Activated T-cell treated with anti-CD3 and anti-CD28 coated beads, Interleukin-2, amount 50 U/mL, for 24 hours (primary cell): ENCODE results near the gene NKRF.

Source experiments
- DNase-seq: peaks from one replicate; pipeline ENCODE4 v3.0.0-alpha.2; 2020
- H3K27ac Mint-ChIP-seq: 2 replicates; pipeline ENCODE4 v1.8.0; 2020; ENCODE audit warnings: mild to moderate bottlenecking, mixed read lengths
- H3K27me3 Mint-ChIP-seq: 2 replicates; pipeline ENCODE4 v1.8.0; 2020; ENCODE audit warnings: mixed read lengths
- H3K36me3 Mint-ChIP-seq: 2 replicates; pipeline ENCODE4 v1.8.0; 2020; ENCODE audit warnings: low read depth, mixed read lengths
- H3K4me1 Mint-ChIP-seq: 2 replicates; pipeline ENCODE4 v1.8.0; 2020; ENCODE audit warnings: low read depth, mixed read lengths
- H3K4me3 Mint-ChIP-seq: 2 replicates; pipeline ENCODE4 v1.8.0; 2020; ENCODE audit warnings: mild to moderate bottlenecking, moderate library complexity, mixed read lengths
- H3K9me3 Mint-ChIP-seq: 2 replicates; pipeline ENCODE4 v1.8.0; 2020; ENCODE audit warnings: mixed read lengths

Gene NKRF

DNA sequence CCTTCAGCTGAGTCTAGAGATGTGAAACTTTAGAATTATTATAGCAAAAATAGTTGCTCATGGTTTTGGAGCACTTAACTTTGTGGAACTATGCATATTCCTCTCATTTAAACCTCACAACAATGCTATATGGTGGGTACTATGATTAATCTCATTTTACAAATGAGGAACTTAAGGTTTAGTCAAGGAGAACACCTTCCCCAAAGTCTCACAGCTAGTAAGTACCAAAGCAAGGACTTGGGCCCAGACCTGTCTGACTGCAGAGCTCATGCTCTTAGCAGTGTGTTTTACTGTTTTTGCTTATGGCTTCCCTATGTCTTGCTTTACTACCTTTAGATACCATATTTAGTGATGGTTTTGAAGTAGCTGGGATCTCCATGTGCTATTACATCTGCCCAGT is 26.8 kb downstream of the NKRF start:
- no peak for DNase-seq
- H3K27ac Mint-ChIP-seq: no peak overlapping the region
- peaks cover 42% of the 10 kb centered on the region for H3K36me3 Mint-ChIP-seq
- H3K9me3 Mint-ChIP-seq: no peaks in the 10 kb centered on the region
- peaks cover 36% of the 10 kb centered on the region for H3K4me1 Mint-ChIP-seq
- no peak overlapping the region for H3K4me3 Mint-ChIP-seq
- H3K27me3 Mint-ChIP-seq: peaks cover 12% of the 10 kb centered on the region

DNA sequence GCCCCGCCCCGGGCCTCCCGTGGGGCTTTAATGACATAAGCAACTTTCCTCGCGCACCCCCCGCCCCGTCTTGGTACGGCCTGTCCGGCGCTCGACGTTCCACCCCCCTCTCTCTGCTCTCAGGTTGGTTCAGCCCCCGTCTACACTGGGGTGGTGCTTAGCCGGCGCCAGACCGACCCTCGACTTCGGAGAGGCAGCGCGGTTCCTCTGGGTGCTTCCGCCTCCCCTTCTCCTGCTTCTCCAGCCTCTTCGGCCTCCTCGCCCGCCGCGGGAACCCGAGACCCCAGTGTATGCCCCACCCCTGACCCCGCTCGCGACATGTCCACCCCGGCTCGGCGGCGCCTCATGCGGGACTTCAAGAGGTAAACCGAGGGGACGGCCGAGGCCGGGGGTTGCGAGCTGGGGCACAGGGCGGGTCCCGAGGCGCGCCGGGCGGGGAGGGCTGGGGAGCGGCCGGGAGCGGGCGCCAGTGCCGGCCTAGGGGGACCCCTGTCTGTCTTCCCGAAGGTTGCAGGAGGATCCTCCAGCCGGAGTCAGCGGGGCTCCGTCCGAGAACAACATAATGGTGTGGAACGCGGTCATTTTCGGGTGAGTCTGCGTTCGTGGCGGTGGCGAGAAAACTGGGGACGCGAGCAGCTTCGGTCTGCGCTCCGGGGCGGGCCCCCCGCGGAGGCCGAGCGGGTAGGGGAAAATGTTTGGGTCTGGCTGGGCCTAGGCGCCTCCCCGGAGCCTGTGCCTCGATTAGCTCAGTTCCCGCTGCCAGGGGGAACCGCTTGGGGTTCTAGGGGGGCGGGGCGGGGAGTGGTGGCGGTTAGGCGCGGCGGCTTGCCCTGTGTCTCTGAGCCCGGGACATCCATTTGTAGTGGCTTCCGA is 31.6 kb downstream of the NKRF start, which contains the start of gene UBE2A:
Gene UBE2A, plus strand, starts transcription at position 170 of the 873 bp plus-strand sequence. Its CDS starts 149 bp downstream, at position 319.
- peak within 1 kb of the TSS; percentile 86 for H3K4me3 Mint-ChIP-seq
- peaks cover 23% of the 10 kb centered on the region for H3K27me3 Mint-ChIP-seq
- H3K36me3 Mint-ChIP-seq: peaks cover 25% of the 10 kb centered on the region
- no peaks in the 10 kb centered on the region for H3K9me3 Mint-ChIP-seq
- DNase-seq: peak; percentile 90
- H3K4me1 Mint-ChIP-seq: peaks cover 33% of the 10 kb centered on the region
- H3K27ac Mint-ChIP-seq: peak within 1 kb of the TSS; percentile 89

DNA sequence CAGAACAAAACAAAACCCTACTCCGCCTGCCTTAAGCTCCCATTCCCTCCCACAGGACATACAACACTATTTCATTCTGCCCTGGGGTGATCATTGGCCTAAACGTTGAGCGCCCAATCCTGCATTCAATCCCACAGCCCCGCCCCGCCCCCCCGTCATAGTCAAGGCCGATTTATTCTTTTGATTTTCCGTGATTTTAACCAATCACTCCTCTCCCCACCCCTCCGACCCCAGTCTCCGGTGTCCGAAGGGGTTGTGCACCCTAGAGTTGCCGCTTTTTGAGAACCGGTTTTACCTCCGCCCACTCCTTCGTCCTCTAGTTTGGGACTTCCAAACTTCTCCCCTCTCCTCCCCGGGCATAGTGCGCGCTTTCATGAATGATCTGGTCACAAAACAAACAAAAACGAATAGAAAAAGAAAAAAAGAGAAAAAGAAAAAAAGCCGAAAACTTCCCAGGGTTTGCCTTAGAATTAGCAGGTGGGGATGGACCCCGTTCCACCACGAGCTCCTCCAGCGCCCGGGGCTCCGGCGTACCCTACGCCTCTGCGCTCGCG is 32.3 kb downstream of the NKRF start:
- Mint-ChIP-seq H3K27me3 (peaks cover 25% of the 10 kb centered on the region), H3K36me3 (peaks cover 25% of the 10 kb centered on the region), H3K4me3 (peak overlapping the region; percentile 86), H3K27ac (peak overlapping the region; percentile 88), H3K4me1 (peaks cover 28% of the 10 kb centered on the region), H3K9me3 (no peaks in the 10 kb centered on the region)
- no peak for DNase-seq

DNA sequence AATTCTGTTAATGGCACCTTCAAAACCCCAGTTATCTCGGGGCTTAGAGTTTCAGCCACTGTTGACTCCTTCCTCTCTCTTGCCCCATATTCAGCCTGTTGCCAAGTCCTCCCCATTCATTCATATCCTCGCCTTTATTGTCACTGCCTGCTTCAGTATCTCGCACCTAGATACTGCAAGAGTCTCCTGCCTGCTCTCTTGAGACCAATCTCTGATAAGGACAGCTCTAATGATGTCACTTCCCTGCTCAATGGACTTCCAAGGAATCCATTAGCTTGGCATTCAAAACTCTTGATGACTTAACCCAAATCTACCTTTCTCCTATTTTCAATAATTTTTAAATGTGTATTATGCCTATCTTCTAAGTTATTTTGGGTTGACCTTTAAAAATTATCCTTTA is 33.0 kb downstream of the NKRF start:
- Mint-ChIP-seq H3K27me3 (peaks cover 23% of the 10 kb centered on the region), H3K36me3 (peaks cover 21% of the 10 kb centered on the region), H3K4me1 (peaks cover 25% of the 10 kb centered on the region), H3K4me3 (peak overlapping the region; percentile 86), H3K27ac (no peak overlapping the region), H3K9me3 (no peaks in the 10 kb centered on the region)
- no peak for DNase-seq

DNA sequence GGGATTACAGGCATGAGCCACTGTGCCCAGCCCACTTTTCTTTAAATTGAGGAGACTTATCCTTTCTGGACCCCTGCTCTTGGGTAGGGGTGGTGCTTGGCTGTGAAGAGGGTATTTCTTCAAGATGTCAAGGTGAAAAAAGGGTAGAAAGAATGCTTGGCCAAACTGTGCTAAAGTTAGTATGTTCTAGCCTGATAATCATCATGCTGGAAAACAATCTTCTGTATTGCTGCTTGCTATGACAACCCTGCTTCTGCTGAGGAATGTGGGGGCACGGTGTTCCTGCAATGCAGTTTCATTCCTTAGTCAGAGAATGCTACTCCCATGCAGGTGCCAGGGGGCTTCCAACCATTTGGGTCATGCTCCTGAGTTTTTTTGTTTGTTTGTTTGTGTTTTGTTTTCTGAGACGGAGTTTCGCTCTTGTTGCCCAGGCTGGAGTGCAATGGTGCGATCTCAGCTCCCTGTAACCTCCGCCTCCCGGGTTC is 35.8 kb downstream of the NKRF start:
- DNase-seq: no peak
- Mint-ChIP-seq H3K27ac (no peak overlapping the region), H3K36me3 (peaks cover 4% of the 10 kb centered on the region), H3K9me3 (no peaks in the 10 kb centered on the region), H3K27me3 (peaks cover 16% of the 10 kb centered on the region), H3K4me1 (peaks cover 13% of the 10 kb centered on the region), H3K4me3 (no peak overlapping the region)

DNA sequence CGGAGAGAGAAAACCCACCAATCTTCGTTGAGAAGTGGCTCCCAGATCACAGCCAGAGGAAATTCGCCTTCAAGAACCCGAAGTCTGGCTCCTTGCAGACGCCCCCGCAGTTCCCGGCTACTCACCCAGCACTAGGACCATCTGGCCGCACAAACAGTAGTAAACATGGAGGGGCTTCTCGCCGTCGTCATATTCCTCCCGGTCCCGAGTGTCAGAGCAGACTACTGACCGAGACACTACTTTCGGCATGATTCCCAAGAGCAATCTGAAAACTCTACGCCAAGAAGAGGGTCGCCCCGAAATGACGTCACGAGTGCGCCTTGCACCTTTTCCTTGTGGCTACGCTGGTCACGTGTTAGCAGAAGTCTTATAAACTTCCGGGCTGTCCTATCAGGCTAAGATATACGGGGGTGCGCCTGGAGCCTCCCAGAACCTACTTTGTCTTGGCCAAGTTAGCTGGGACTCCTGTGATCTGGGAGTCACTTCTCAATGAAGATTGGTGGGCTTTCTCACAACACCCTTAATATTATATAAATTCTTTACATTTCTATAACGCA is 41.0 kb downstream of the NKRF start, which contains the start of gene STEEP1:
Gene STEEP1, minus strand, starts transcription at position 303 of the 557 bp plus-strand sequence. Its CDS starts 54 bp downstream, at position 249.
- Mint-ChIP-seq H3K4me1 (peaks cover 16% of the 10 kb centered on the region), H3K27ac (peak within 1 kb of the TSS; percentile 94), H3K27me3 (peaks cover 6% of the 10 kb centered on the region), H3K4me3 (peak within 1 kb of the TSS; percentile 95), H3K36me3 (peaks cover 13% of the 10 kb centered on the region), H3K9me3 (no peaks in the 10 kb centered on the region)
- DNase-seq: peak; percentile 86

DNA sequence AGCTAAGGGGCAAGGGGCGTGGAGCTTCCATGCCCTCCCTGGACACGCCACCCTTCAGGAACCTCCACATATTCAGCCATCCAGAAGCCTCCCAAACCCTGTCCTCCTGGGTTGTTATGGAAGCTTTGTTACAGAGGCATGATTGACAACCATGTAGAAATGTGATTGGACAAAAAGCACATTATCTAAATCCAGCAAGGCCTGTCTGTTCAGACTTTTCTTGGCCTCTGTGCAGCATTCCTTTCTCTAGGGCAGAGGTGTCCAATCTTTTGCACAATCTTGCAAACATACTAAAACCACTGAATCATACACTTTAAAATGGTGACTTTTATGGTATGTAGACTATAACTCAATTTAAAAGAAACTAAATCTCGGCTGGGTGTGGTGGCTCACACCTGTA is 53.7 kb downstream of the NKRF start:
- no peaks in the 10 kb centered on the region for H3K27me3 Mint-ChIP-seq
- H3K27ac Mint-ChIP-seq: no peak overlapping the region
- no peaks in the 10 kb centered on the region for H3K9me3 Mint-ChIP-seq
- no peak overlapping the region for H3K4me3 Mint-ChIP-seq
- H3K4me1 Mint-ChIP-seq: peaks cover 13% of the 10 kb centered on the region
- no peak for DNase-seq
- peaks cover 37% of the 10 kb centered on the region for H3K36me3 Mint-ChIP-seq

DNA sequence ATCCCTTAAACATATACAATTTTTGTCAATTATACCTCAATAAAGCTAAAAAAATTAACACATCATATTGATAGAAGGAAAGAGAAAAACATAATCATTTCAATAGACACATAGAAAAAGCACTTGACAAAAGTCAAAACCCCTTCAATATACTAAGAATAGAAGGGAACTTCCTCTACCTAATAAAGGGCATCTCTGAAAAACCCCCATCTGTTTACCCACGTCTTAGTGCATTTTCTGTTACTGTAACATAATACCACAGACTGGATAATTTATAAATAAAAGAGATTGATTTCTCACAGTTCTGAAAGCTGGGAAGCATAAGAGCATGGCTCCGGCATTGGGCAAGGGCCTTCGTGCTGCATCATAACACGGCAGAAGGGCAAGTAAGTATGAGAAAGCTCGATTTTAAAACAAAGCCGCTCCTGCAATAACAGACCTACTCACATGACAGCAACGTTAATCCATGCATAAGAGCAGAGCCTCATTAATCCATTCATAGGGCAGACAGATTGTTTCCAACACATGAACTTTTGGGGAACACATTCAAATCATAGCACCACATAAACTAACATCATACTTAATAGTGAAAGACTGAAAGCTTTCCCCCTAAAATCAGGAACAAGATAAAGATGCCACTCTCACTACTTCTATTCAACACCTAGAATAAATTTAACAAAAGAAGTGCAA is 56.8 kb downstream of the NKRF start:
- peaks cover 14% of the 10 kb centered on the region for H3K4me1 Mint-ChIP-seq
- no peak for DNase-seq
- H3K27ac Mint-ChIP-seq: no peak overlapping the region
- H3K9me3 Mint-ChIP-seq: no peaks in the 10 kb centered on the region
- no peaks in the 10 kb centered on the region for H3K27me3 Mint-ChIP-seq
- no peak overlapping the region for H3K4me3 Mint-ChIP-seq
- H3K36me3 Mint-ChIP-seq: peaks cover 19% of the 10 kb centered on the region

DNA sequence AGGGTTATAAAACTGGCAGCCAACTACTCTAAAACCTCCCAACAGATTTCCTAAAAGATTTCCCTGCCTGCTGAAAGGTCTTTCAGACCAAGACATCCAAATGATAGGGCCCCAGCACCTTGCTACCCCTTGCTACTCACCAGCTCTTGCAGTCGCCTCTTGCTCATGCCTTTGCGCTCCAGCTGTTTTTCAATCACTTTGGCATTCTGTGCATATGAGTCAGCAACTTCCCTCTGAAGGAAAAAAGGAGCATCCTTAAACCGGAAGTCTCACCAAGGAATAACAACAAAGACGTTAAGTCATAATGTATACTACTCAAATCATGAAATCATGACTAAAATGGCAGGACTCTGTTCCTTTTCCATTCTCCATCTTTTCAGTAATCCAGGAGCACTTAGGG is 65.0 kb downstream of the NKRF start:
- no peaks in the 10 kb centered on the region for H3K27me3 Mint-ChIP-seq
- no peaks in the 10 kb centered on the region for H3K9me3 Mint-ChIP-seq
- H3K36me3 Mint-ChIP-seq: peaks cover 40% of the 10 kb centered on the region
- H3K4me1 Mint-ChIP-seq: no peaks in the 10 kb centered on the region
- DNase-seq: no peak
- H3K27ac Mint-ChIP-seq: no peak overlapping the region
- H3K4me3 Mint-ChIP-seq: no peak overlapping the region

DNA sequence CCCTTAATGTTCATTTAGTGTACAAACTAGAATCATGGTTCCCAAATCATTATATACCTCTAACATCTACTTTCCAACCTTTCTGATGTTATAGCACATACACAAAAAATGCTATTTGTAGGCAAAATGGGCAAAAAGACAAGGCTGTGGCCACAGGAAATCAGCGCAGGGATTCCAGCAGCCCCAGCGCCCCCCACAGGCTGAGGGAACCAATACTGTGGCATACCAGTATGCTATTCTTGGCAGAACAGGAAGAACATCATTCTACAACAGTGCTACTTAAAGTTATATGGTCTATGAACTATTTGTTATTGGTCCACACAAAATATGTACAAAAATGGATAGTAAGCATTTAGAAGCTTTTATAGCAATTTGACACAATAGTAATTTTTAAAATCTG is 66.4 kb downstream of the NKRF start:
- Mint-ChIP-seq H3K4me1 (no peaks in the 10 kb centered on the region), H3K36me3 (peaks cover 40% of the 10 kb centered on the region), H3K9me3 (no peaks in the 10 kb centered on the region), H3K4me3 (no peak overlapping the region), H3K27me3 (no peaks in the 10 kb centered on the region), H3K27ac (no peak overlapping the region)
- no peak for DNase-seq
